Stomach (tissue), 9 donors: ENCODE data around the gene PRDM8. TPM values are rescaled to one million over a fixed set of nuclear protein-coding genes. Genes with fewer than 3 reads are reported as not detected.

Experiments
- DNase-seq, 2 donors: peaks; one replicate each; pipeline versions ENCODE4 v3.0.0 to v3.0.0-alpha.2; 2013 to 2019
- H3K27ac ChIP-seq, 5 donors: fragments of 200-600 bp in 4 of 5; sonication (generic) in 4 of 5; one replicate each; pipeline ENCODE4 v1.5.1; 2013 to 2019; ENCODE audit warnings: mild to moderate bottlenecking in 1 of 5, moderate library complexity in 1 of 5
- H3K27me3 ChIP-seq, 3 donors: fragments of 200-600 bp; sonication (generic); one replicate each; pipeline ENCODE4 v1.5.1; 2017 to 2019; ENCODE audit warnings: mixed run types in 1 of 3
- H3K36me3 ChIP-seq, 4 donors: fragments of 200-600 bp; sonication (generic); 1 replicate in 3 of 4; 2 replicates in 1 of 4; pipeline ENCODE4 v1.5.1; 2016 to 2019
- H3K4me1 ChIP-seq, 4 donors: fragments of 200-600 bp; sonication (generic); one replicate each; pipeline ENCODE4 v1.5.1; 2016 to 2019
- H3K4me3 ChIP-seq, 4 donors: fragments of 200-600 bp; sonication (generic) in 3 of 4; one replicate each; pipeline ENCODE4 v1.5.1; 2016 to 2019; ENCODE audit warnings: mild to moderate bottlenecking in 1 of 4
- H3K9me3 ChIP-seq, 4 donors: fragments of 200-600 bp; sonication (generic); one replicate each; pipeline ENCODE4 v1.5.1; 2016 to 2019
- EP300 ChIP-seq: sonication (generic); formaldehyde crosslinking; IDR thresholded peaks from one replicate; pipeline ENCODE4 v1.6.1; 2017; ENCODE audit warnings: antibody characterized with exemption
- POLR2A ChIP-seq, 4 donors: fragments of 450-650 bp; IDR thresholded peaks; one replicate each; pipeline ENCODE4 v1.6.1; 2016; ENCODE audit warnings: antibody characterized with exemption in 4 of 4, control low read depth in 2 of 4, mild to moderate bottlenecking in 1 of 4, moderate library complexity in 1 of 4
- POLR2AphosphoS5 ChIP-seq, 3 donors: sonication (generic); formaldehyde crosslinking; IDR thresholded peaks; one replicate each; pipeline ENCODE4 v1.6.1; 2016; ENCODE audit warnings: antibody characterized with exemption in 3 of 3
- WGBS, 5 donors: extraction: QIAGEN DNeasy Blood & Tissue Kit in 3 of 5; methylation state at CpG; one replicate each; pipeline versions ENCODE4 v1.1.5 to v1.1.7; 2013 to 2018; 5-methylcytosine and 5-hydroxymethylcytosine counted together
- intact Hi-C: fragments of 100-400 bp; cut with DNase I; formaldehyde crosslinking; loops from one replicate; pipeline ENCODE4 v1.15.1; 2023; ENCODE audit warnings: low total_unique reads
- polyA plus RNA-seq, 3 donors: library from polyadenylated mRNA; stranded (reverse); fragments of 200-250 nt; gene quantifications; one replicate each; pipeline ENCODE4 v1.2.3, GENCODE V29; 2013
- total RNA-seq, 5 donors: library from RNA; depleted of rRNA; stranded (reverse); fragments of >200 nt; gene quantifications; one replicate each; pipeline versions ENCODE4 v1.1.0 to v1.2.3, GENCODE V29; 2014 to 2016
- TF ChIP-seq, protein P1 (sequence below), 7 experiments: fragments of 450-650 bp in 4 of 7; fragments of 200-600 bp in 3 of 7; sonication (generic) in 3 of 7; IDR thresholded peaks; one replicate each; pipeline ENCODE4 v1.5.1; 2016 to 2019; ENCODE audit warnings: antibody characterized with exemption in 7 of 7, control low read depth in 2 of 7, mild to moderate bottlenecking in 1 of 7
- donor health status: healthy with polysubstance abuse.
- donor health status: Bipolar disorder and iron deficiency.
- donor health status: healthy.

Gene PRDM8
- total and polyA plus RNA-seq, 8 donors: 1.6 to 22.8 (median 2.9) TPM; not detected in 1

DNA sequence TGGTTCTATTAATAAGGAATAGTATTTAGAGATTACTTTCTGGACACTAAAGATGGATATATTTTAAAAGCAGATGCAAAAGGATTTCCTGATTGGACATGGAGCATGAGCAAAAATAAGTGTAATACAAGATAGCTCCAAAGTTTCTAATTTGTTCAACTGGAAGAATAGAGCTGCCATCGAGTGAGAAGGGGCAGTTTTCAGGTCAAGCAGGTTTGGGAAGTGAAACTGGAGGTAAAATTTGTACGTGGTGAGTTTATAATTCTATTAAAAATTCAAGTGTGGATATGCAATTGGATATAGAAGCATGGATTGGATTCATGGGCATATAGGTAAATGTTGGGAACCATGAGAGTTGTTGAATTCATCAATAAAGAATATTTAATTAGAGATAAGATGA is 31.8 kb downstream of the PRDM8 start:
- DNase-seq: no peak
- H3K4me1 ChIP-seq: no peaks in the 10 kb centered on the region
- 47 to 63% (median 56%) methylated on average over 2 of the region's 2 CpGs for WGBS, 5 donors
- no peaks in the 10 kb centered on the region for H3K36me3 ChIP-seq
- H3K27ac ChIP-seq: no peak overlapping the region
- intact Hi-C loops: no loop called here
- TF ChIP-seq, protein P1, sequence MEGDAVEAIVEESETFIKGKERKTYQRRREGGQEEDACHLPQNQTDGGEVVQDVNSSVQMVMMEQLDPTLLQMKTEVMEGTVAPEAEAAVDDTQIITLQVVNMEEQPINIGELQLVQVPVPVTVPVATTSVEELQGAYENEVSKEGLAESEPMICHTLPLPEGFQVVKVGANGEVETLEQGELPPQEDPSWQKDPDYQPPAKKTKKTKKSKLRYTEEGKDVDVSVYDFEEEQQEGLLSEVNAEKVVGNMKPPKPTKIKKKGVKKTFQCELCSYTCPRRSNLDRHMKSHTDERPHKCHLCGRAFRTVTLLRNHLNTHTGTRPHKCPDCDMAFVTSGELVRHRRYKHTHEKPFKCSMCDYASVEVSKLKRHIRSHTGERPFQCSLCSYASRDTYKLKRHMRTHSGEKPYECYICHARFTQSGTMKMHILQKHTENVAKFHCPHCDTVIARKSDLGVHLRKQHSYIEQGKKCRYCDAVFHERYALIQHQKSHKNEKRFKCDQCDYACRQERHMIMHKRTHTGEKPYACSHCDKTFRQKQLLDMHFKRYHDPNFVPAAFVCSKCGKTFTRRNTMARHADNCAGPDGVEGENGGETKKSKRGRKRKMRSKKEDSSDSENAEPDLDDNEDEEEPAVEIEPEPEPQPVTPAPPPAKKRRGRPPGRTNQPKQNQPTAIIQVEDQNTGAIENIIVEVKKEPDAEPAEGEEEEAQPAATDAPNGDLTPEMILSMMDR (IDR thresholded peaks at IDR 0.05): no peak
- TF ChIP-seq POLR2AphosphoS5 (IDR thresholded peaks at IDR 0.05): no peak
- no peak for TF ChIP-seq POLR2A (IDR thresholded peaks at IDR 0.05)
- TF ChIP-seq EP300: no peak
- H3K9me3 ChIP-seq: no peaks in the 10 kb centered on the region
- H3K4me3 ChIP-seq: no peak overlapping the region
- peaks cover 0 to 23% (median 0%) of the 10 kb centered on the region in 3 donors for H3K27me3 ChIP-seq

DNA sequence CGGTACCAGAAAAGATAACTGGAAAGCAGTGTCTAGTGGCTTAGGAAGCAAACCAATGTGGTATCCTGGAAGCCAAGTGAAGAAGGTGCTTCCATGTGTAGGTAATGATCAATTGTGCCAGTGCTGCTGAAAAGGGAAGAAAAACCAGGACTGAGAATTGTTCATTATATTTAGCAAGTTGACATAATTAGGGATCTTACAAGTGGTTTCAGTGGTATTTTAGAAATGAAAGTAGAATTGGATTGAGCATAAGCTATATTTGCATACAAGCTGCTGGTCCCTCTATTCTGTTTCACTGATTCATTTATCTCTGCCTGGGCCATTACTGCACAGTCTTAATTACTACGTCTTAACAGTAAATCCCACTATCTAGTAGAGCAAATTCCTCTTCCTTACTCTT is 32.3 kb downstream of the PRDM8 start:
- intact Hi-C loops: no loop called here
- Histone ChIP-seq H3K27ac (no peak overlapping the region), H3K9me3 (no peaks in the 10 kb centered on the region), H3K4me3 (no peak overlapping the region), H3K36me3 (no peaks in the 10 kb centered on the region), H3K4me1 (no peaks in the 10 kb centered on the region), H3K27me3 (peaks cover 0 to 23% (median 0%) of the 10 kb centered on the region in 3 donors)
- WGBS, 5 donors: 65 to 86% (median 81%) methylated on average over 2 of the region's 2 CpGs
- no peak for TF ChIP-seq POLR2A (IDR thresholded peaks at IDR 0.05)
- TF ChIP-seq EP300: no peak
- TF ChIP-seq, protein P1 (IDR thresholded peaks at IDR 0.05): no peak
- no peak for TF ChIP-seq POLR2AphosphoS5 (IDR thresholded peaks at IDR 0.05)
- DNase-seq: no peak

DNA sequence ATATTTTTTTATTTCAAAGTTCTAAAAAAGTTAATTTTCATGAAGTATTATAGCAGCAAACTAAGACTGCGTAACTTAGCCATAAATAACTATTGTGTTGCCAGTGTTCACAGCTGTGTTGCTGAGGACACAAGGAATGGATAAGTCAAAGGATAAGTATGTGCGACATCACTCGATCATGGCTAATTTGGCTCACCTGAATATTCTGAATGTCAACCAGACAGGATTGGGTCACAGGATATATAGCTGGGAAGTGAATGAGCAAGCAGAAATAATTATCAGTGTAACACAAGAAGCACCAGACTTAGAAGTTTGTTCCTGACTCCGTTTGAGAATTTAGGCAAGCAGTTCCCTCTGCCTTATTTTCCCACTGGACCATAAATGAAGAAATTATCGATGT is 33.9 kb downstream of the PRDM8 start:
- TF ChIP-seq, protein P1 (IDR thresholded peaks at IDR 0.05): no peak
- TF ChIP-seq EP300: no peak
- no peak for TF ChIP-seq POLR2AphosphoS5 (IDR thresholded peaks at IDR 0.05)
- TF ChIP-seq POLR2A (IDR thresholded peaks at IDR 0.05): no peak
- Histone ChIP-seq H3K4me3 (no peak overlapping the region), H3K27me3 (peaks cover 0 to 15% (median 0%) of the 10 kb centered on the region in 3 donors), H3K36me3 (no peaks in the 10 kb centered on the region), H3K27ac (no peak overlapping the region), H3K9me3 (no peaks in the 10 kb centered on the region), H3K4me1 (no peaks in the 10 kb centered on the region)
- intact Hi-C loops: no loop called here
- 77 to 92% (median 85%) methylated on average over 5 of the region's 5 CpGs for WGBS, 5 donors
- no peak for DNase-seq

DNA sequence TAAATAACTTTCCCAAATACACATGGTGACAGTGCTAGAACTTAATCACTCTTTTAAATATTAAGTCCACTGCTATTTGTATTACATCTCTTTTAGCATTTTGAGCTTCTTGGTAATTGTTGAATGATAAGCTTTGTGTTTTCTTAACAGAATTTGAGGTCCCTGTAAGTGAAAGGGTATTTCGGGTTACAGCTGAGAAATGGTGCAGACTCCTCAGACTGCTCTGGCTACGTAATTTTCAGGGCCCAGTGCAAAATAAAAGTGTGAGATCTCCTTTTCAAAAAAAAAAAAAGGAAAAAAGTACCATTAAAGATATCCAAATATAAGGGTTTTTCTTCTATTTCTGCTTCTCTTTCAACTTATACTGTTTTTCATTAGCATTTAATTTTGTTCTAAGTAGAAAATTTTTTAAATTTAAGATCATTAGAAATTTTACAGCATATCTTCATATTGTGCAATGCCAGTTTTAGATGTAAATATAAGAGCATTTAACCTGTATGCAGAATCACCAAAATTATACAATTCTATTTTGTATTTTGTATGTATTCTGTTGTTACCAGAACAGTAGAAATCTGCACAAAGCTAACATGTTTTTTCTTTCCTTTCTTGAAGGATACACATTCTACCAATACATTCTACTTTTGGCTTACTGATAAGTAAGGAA is 35.5 kb downstream of the PRDM8 start:
- H3K27me3 ChIP-seq: peaks cover 0 to 6% (median 0%) of the 10 kb centered on the region in 3 donors
- H3K27ac ChIP-seq: no peak overlapping the region
- no peaks in the 10 kb centered on the region for H3K36me3 ChIP-seq
- intact Hi-C loops: no loop called here
- no peak for DNase-seq
- 71 to 84% (median 79%) methylated on average over 2 of the region's 2 CpGs for WGBS, 5 donors
- H3K9me3 ChIP-seq: no peaks in the 10 kb centered on the region
- no peak overlapping the region for H3K4me3 ChIP-seq
- TF ChIP-seq EP300 (no peak), POLR2A (IDR thresholded peaks at IDR 0.05) (no peak), POLR2AphosphoS5 (IDR thresholded peaks at IDR 0.05) (no peak)
- TF ChIP-seq, protein P1 (IDR thresholded peaks at IDR 0.05): no peak
- no peaks in the 10 kb centered on the region for H3K4me1 ChIP-seq
